ENCODE measurements around the gene STAT4. TPM values are rescaled to one million over a fixed set of nuclear protein-coding genes. Genes with fewer than 3 reads are reported as not detected.

Gene STAT4
- total RNA-seq, 4 donors from 2014 or later = 0.31 to 1.0 (median 0.73) TPM; not detected in 1

DNA sequence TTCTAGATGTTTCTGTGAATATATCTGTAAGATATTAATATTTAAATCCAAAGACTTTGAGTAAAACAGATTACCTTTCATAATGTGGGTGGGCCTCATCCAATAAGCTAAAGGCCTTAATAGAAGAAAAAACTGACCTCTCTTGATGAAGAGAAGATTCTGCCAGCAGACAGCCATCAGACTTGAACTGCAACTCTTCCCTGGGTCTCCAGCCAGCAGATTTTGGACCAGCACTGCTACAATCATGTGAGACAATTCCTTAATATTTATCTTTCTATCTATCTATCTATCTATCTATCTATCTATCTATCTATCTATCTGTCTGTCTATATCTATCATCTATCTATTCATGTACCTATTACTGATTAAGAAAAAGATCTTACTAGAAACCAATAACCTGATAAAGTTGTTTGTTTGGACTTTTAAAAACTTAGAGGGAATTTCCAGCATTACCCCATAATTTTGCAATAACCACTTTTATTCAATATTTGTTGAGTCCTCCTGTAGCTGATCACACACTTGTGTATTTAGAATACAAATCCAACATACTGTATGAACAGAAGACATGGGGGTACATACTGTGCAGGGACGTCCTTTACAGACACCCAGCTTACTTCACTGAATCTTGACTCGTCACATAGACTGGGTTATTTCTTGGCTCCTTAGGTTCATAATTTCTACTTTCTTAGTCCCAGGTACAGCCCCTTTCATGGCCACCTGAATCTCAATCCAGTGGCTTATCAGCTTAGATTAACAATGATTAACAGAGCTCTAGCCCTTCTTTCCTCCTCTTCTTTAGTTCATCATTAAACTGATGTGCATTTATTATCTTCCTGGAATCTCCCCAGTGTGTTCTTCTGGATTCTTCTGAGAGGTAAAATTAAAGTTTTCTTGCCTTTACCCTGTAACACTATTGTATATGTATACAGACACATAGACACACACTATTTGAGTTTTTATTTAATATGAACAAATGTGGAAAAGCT is 27.2 kb upstream of the STAT4 start:
- intact Hi-C loops (cut with DNase I; ENCODE audit: low total_unique reads) = no loop called here
- H3K36me3 ChIP-seq = no peaks in the 10 kb centered on the region
- ATAC-seq (no peak), DNase-seq (no peak)
- H3K9me3 ChIP-seq = no peaks in the 10 kb centered on the region
- no peaks in the 10 kb centered on the region for H3K27me3 ChIP-seq
- TF ChIP-seq POLR2A (IDR thresholded peaks at IDR 0.05) = no peak
- TF ChIP-seq, protein P1, sequence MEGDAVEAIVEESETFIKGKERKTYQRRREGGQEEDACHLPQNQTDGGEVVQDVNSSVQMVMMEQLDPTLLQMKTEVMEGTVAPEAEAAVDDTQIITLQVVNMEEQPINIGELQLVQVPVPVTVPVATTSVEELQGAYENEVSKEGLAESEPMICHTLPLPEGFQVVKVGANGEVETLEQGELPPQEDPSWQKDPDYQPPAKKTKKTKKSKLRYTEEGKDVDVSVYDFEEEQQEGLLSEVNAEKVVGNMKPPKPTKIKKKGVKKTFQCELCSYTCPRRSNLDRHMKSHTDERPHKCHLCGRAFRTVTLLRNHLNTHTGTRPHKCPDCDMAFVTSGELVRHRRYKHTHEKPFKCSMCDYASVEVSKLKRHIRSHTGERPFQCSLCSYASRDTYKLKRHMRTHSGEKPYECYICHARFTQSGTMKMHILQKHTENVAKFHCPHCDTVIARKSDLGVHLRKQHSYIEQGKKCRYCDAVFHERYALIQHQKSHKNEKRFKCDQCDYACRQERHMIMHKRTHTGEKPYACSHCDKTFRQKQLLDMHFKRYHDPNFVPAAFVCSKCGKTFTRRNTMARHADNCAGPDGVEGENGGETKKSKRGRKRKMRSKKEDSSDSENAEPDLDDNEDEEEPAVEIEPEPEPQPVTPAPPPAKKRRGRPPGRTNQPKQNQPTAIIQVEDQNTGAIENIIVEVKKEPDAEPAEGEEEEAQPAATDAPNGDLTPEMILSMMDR (IDR thresholded peaks at IDR 0.05 in 4 of 5, conservative IDR thresholded peaks at IDR 0.05 in 1 of 5) = no peak
- H3K4me1 ChIP-seq = no peaks in the 10 kb centered on the region
- in situ Hi-C loops (cut with MboI; ENCODE audit: low sequenced_read_pairs in 4 of 4) = loop anchor here in 2 of 4 donors (10.0 kb wide), 1 partner anchor 347 kb away; no protein-coding TSS in a partner anchor
- H3K27ac ChIP-seq = no peak overlapping the region
- no peak overlapping the region for H3K4me3 ChIP-seq

DNA sequence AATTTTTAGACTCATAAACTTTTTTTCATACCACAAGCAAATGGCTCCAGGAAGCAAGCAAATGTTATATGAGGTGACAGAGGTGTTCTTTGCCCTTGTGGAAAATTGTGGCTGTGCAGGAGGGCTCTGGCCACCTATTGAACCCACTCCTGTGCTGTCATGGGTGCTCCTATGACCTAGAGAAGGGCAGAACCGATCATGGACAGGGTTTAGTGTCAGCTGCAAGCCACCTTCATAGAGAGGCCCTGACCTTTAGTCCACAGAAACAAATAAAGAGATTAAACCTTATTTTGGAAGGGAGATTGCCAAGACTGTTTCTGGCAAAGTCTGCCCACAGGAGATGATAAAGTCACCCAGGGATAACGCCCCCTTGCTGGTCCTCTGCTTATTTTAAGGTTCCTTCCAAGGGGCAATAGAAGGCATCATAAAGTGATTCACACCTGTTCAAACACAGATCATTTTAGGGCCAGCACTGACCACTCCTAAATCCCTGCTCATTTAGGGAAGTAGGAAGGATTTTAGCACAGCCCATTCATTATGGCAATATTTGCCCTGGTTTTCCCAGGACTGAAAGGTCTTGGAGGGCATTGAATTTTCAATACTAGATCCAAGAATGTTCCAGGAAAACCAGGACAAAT is 26.1 kb upstream of the STAT4 start:
- H3K4me3 ChIP-seq = no peak overlapping the region
- H3K27me3 ChIP-seq = no peaks in the 10 kb centered on the region
- ATAC-seq (no peak), DNase-seq (no peak)
- in situ Hi-C loops (cut with MboI; ENCODE audit: low sequenced_read_pairs in 4 of 4) = loop anchor here in 2 of 4 donors (10.0 kb wide), 1 partner anchor 348 kb away; no protein-coding TSS in a partner anchor
- no peaks in the 10 kb centered on the region for H3K4me1 ChIP-seq
- H3K9me3 ChIP-seq = no peaks in the 10 kb centered on the region
- no peaks in the 10 kb centered on the region for H3K36me3 ChIP-seq
- TF ChIP-seq, protein P1 (IDR thresholded peaks at IDR 0.05 in 4 of 5, conservative IDR thresholded peaks at IDR 0.05 in 1 of 5) = no peak
- no peak for TF ChIP-seq POLR2A (IDR thresholded peaks at IDR 0.05)
- H3K27ac ChIP-seq = no peak overlapping the region
- intact Hi-C loops (cut with DNase I; ENCODE audit: low total_unique reads) = no loop called here

DNA sequence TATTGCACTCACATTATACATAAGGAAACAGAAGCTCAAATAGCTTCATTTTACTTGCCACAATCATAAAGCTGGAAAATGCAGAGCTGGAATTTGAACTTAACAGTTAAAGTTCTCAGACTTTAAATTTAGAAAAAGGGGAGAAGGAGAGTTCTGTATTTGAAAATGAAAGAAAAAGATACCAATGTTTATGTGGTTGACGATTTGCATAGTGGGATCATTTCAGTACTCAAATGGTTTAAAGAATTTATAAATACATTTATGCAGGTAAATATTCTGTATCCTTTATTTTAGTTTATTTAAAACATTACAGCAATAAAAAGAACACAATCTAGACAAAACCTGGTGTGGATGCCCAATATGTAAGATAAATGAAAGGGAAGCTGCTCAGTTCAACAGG is 25.5 kb upstream of the STAT4 start:
- intact Hi-C loops (cut with DNase I; ENCODE audit: low total_unique reads) (no loop called here), in situ Hi-C loops (cut with MboI; ENCODE audit: low sequenced_read_pairs in 4 of 4) (loop anchor here in 2 of 4 donors (10.0 kb wide), 1 partner anchor 348 kb away; no protein-coding TSS in a partner anchor)
- DNase-seq = no peak
- H3K36me3 ChIP-seq = no peaks in the 10 kb centered on the region
- no peak overlapping the region for H3K4me3 ChIP-seq
- no peaks in the 10 kb centered on the region for H3K9me3 ChIP-seq
- H3K27me3 ChIP-seq = no peaks in the 10 kb centered on the region
- H3K4me1 ChIP-seq = peaks cover 0 to 5% of the 10 kb centered on the region in 2 donors
- TF ChIP-seq, protein P1 (IDR thresholded peaks at IDR 0.05 in 4 of 5, conservative IDR thresholded peaks at IDR 0.05 in 1 of 5) = no peak
- no peak for TF ChIP-seq POLR2A (IDR thresholded peaks at IDR 0.05)
- H3K27ac ChIP-seq = no peak overlapping the region
- no peak for ATAC-seq

DNA sequence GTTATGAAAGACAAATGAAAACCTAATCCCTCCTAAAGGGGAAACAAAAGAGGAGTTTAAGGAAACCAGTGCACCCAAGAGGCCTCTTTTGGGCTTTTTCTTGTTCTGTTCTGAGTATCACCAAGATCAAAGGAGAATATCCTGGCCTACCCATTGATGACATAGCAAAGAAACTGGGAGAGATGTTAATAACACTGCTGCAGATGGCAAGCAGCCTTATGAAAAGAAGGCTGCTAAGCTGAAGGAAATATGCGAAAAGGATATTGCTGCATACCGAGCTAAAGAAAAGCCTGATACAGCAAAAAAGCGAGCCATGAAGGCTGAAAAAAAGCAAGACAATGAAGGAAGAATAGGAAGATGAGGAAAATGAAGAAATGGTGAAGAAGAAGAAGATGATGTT is 23.6 kb upstream of the STAT4 start:
- H3K4me1 ChIP-seq = peaks cover 0 to 5% of the 10 kb centered on the region in 2 donors
- H3K27me3 ChIP-seq = no peaks in the 10 kb centered on the region
- in situ Hi-C loops (cut with MboI; ENCODE audit: low sequenced_read_pairs in 4 of 4) (loop anchor here (10.0 to 25.0 kb wide), 4 partner anchors 338 to 988 kb away; partner anchors contain the start of gene NABP1 (in 1 of the 4)), intact Hi-C loops (cut with DNase I; ENCODE audit: low total_unique reads) (no loop called here)
- no peak for DNase-seq
- H3K4me3 ChIP-seq = no peak overlapping the region
- no peak for TF ChIP-seq POLR2A (IDR thresholded peaks at IDR 0.05)
- TF ChIP-seq, protein P1 (IDR thresholded peaks at IDR 0.05 in 4 of 5, conservative IDR thresholded peaks at IDR 0.05 in 1 of 5) = no peak
- ATAC-seq = no peak
- H3K27ac ChIP-seq = no peak overlapping the region
- no peaks in the 10 kb centered on the region for H3K9me3 ChIP-seq
- no peaks in the 10 kb centered on the region for H3K36me3 ChIP-seq

All from gastrocnemius medialis (tissue), 4 donors.